H1 (cell line): ENCODE data around the gene ADGRE2. TPM values are rescaled to one million over a fixed set of nuclear protein-coding genes. Genes with fewer than 3 reads are reported as not detected.
A peak's percentile ranks its signal among the peaks of the same experiment; 100 is the strongest.
"Not testable (repeated sequence)": the region's sequence is repeated elsewhere in the genome, so short reads cannot be mapped to it uniquely, and the experiment has no call there.

Experiments used
- CTCF ChIA-PET: fragments of 300-600 bp; sonication (Branson Sonifier 250); formaldehyde crosslinking; loops from one replicate; lab custom pipeline; 2021; ENCODE audit not compliant: partially characterized antibody; lab: Charles Lee
- POLR2A ChIA-PET: fragments of 300-600 bp; sonication (Branson Sonifier 250); formaldehyde crosslinking; loops from one replicate; lab custom pipeline; 2021; ENCODE audit warnings: inconsistent platforms; ENCODE audit not compliant: partially characterized antibody; lab: Charles Lee
- DNase-seq, 2 experiments: peaks; one replicate each; pipeline versions ENCODE4 v3.0.0 to v3.0.0-alpha.2; 2010 to 2022; ENCODE audit warnings: low spot score in 2 of 2, low read depth in 1 of 2, mixed read lengths in 1 of 2
- FAIRE-seq: peaks from 2 replicates; lab custom pipeline; 2011; peaks lifted over from hg19 to GRCh38; lab: Jason Lieb, UNC
- H2AFZ ChIP-seq: 2 replicates; pipeline ENCODE4 v1.8.1; 2012; ENCODE audit warnings: low read length, inconsistent platforms
- H2AK5ac ChIP-seq: 2 replicates; pipeline ENCODE4 v1.6.1; 2013; ENCODE audit warnings: low read depth, low read length
- H2BK120ac ChIP-seq: replicated peaks from 2 replicates; pipeline ENCODE3; 2013; ENCODE audit warnings: low read depth, low read length, inconsistent platforms
- H2BK12ac ChIP-seq: 2 replicates; pipeline ENCODE4 v1.6.1; 2013; ENCODE audit warnings: low read depth, low read length
- H2BK15ac ChIP-seq: 2 replicates; pipeline ENCODE4 v1.6.1; 2013; ENCODE audit warnings: low read length
- H2BK20ac ChIP-seq: 2 replicates; pipeline ENCODE4 v1.6.1; 2013; ENCODE audit warnings: low read length
- H2BK5ac ChIP-seq: 2 replicates; pipeline ENCODE4 v1.6.1; 2013; ENCODE audit warnings: low read depth, low read length
- H3K14ac ChIP-seq: 2 replicates; pipeline ENCODE4 v1.6.1; 2013; ENCODE audit warnings: inconsistent platforms; ENCODE audit not compliant: insufficient read length
- H3K18ac ChIP-seq: 2 replicates; pipeline ENCODE4 v1.6.1; 2013; ENCODE audit warnings: low read length; ENCODE audit errors: extremely low read depth
- H3K23ac ChIP-seq: 2 replicates; pipeline ENCODE4 v1.6.1; 2013; ENCODE audit warnings: inconsistent platforms; ENCODE audit not compliant: insufficient read length
- H3K23me2 ChIP-seq: 2 replicates; pipeline ENCODE4 v1.6.1; 2013; ENCODE audit warnings: low read depth, low read length
- H3K27ac ChIP-seq: 2 replicates; pipeline ENCODE4 v1.6.1; 2011; ENCODE audit warnings: low read depth, low read length, inconsistent platforms
- H3K27me3 ChIP-seq, 4 experiments: replicated peaks in 1 of 4; 1 replicate in 1 of 4; 2 replicates in 3 of 4; pipeline versions ENCODE4 v1.6.1 to v1.8.1; 2011 to 2013; ENCODE audit warnings: low read length in 3 of 4, mild to moderate bottlenecking in 3 of 4, inconsistent platforms in 2 of 4, mixed read lengths in 2 of 4, moderate library complexity in 1 of 4; ENCODE audit not compliant: control insufficient read depth in 3 of 4, insufficient read depth in 3 of 4; ENCODE audit errors: extremely low read depth in 1 of 4
- H3K36me3 ChIP-seq, 4 experiments: 2 replicates each; pipeline versions ENCODE4 v1.6.1 to v1.8.1; 2011 to 2013; ENCODE audit warnings: mild to moderate bottlenecking in 4 of 4, low read length in 3 of 4, moderate library complexity in 2 of 4, control low read depth in 1 of 4, inconsistent platforms in 1 of 4; ENCODE audit not compliant: insufficient read depth in 4 of 4, control insufficient read depth in 2 of 4
- H3K4ac ChIP-seq: replicated peaks from 2 replicates; pipeline ENCODE3; 2013; ENCODE audit warnings: low read length, low read depth, mixed read lengths, inconsistent platforms; ENCODE audit not compliant: insufficient read length
- H3K4me1 ChIP-seq, 4 experiments: replicated peaks in 1 of 4; 1 replicate in 1 of 4; 2 replicates in 3 of 4; pipeline versions ENCODE4 v1.6.1 to v1.8.1; 2011 to 2013; ENCODE audit warnings: low read length in 3 of 4, inconsistent platforms in 2 of 4, mixed read lengths in 1 of 4; ENCODE audit not compliant: insufficient read depth in 4 of 4, control insufficient read depth in 3 of 4
- H3K4me2 ChIP-seq, 2 experiments: 2 replicates each; pipeline versions ENCODE4 v1.6.1 to v1.8.1; 2011 to 2013; ENCODE audit warnings: low read depth in 2 of 2, low read length in 2 of 2, control low read depth in 1 of 2, inconsistent platforms in 1 of 2, mild to moderate bottlenecking in 1 of 2; ENCODE audit not compliant: insufficient read depth in 1 of 2
- H3K4me3 ChIP-seq, 4 experiments: fragments of 200-600, 300-600 bp in 1 of 4; sonication (generic), shearing (Covaris generic), sonication (Bioruptor Twin) in 1 of 4; 2 replicates each; pipeline versions ENCODE4 v1.5.1 to v1.8.1; 2011 to 2016; ENCODE audit warnings: low read length in 4 of 4, low read depth in 3 of 4, control low read depth in 2 of 4, inconsistent platforms in 2 of 4, mild to moderate bottlenecking in 2 of 4, mixed read lengths in 1 of 4, moderate library complexity in 1 of 4; ENCODE audit not compliant: insufficient read depth in 2 of 4; ENCODE audit errors: extremely low read depth in 1 of 4
- H3K56ac ChIP-seq: replicated peaks from 2 replicates; pipeline ENCODE3; 2013; ENCODE audit warnings: low read depth, mild to moderate bottlenecking, mixed read lengths, low read length, inconsistent platforms; ENCODE audit not compliant: insufficient read length
- H3K79me1 ChIP-seq: 2 replicates; pipeline ENCODE4 v1.6.1; 2013; ENCODE audit warnings: low read depth, low read length, control low read depth
- H3K79me2 ChIP-seq, 2 experiments: 2 replicates each; pipeline versions ENCODE4 v1.6.1 to v1.8.1; 2012 to 2013; ENCODE audit warnings: low read length in 2 of 2, mild to moderate bottlenecking in 2 of 2, inconsistent platforms in 1 of 2; ENCODE audit not compliant: insufficient read depth in 2 of 2, control insufficient read depth in 1 of 2
- H3K9ac ChIP-seq, 4 experiments: replicated peaks in 1 of 4; 1 replicate in 1 of 4; 2 replicates in 3 of 4; pipeline versions ENCODE4 v1.6.1 to v1.8.1; 2011 to 2013; ENCODE audit warnings: low read depth in 3 of 4, low read length in 3 of 4, control low read depth in 2 of 4, mild to moderate bottlenecking in 2 of 4, moderate library complexity in 2 of 4, inconsistent platforms in 1 of 4; ENCODE audit errors: extremely low read depth in 1 of 4
- H3K9me3 ChIP-seq, 2 experiments: 2 replicates each; pipeline versions ENCODE4 v1.6.1 to v1.8.1; 2012 to 2013; ENCODE audit warnings: mild to moderate bottlenecking in 2 of 2, moderate library complexity in 2 of 2, control low read depth in 1 of 2, inconsistent platforms in 1 of 2, low read depth in 1 of 2, low read length in 1 of 2, mixed read lengths in 1 of 2; ENCODE audit not compliant: insufficient read depth in 2 of 2
- H4K20me1 ChIP-seq, 2 experiments: replicated peaks in 1 of 2; 2 replicates each; pipeline versions ENCODE3 to v1.8.1; 2011 to 2013; ENCODE audit warnings: inconsistent platforms in 2 of 2, low read length in 2 of 2, mild to moderate bottlenecking in 1 of 2; ENCODE audit not compliant: insufficient read depth in 2 of 2, control insufficient read depth in 1 of 2
- H4K5ac ChIP-seq: 2 replicates; pipeline ENCODE4 v1.6.1; 2013; ENCODE audit warnings: low read length, low read depth, mixed read lengths, inconsistent platforms; ENCODE audit not compliant: insufficient read length
- H4K8ac ChIP-seq: 2 replicates; pipeline ENCODE4 v1.8.0; 2013; ENCODE audit warnings: mild to moderate bottlenecking, moderate library complexity, low read length, inconsistent platforms; ENCODE audit not compliant: insufficient read depth; ENCODE audit errors: extremely low read depth
- H4K91ac ChIP-seq: replicated peaks from 2 replicates; pipeline ENCODE3; 2013; ENCODE audit warnings: low read length, mixed read lengths, inconsistent platforms; ENCODE audit not compliant: insufficient read length
- WGBS, 2 experiments: shearing (Covaris generic) in 1 of 2; methylation state at CpG; one replicate each; pipeline versions ENCODE4 v1.1.6 to v1.1.7; 2013 to 2015; ENCODE audit warnings: low lambda C conversion rate in 2 of 2, mixed read lengths in 2 of 2, inconsistent platforms in 1 of 2, low coverage in 1 of 2, missing lambda C conversion rate in 1 of 2; ENCODE audit not compliant: insufficient replicate concordance in 2 of 2, insufficient coverage in 1 of 2, insufficient read length in 1 of 2; ENCODE audit errors: extremely low coverage in 1 of 2, missing lambda C conversion rate in 1 of 2; 5-methylcytosine and 5-hydroxymethylcytosine counted together
- polyA plus RNA-seq, 7 experiments: library from polyadenylated mRNA; depleted of rRNA in 3 of 7; stranded (reverse) in 5 of 7; unstranded in 2 of 7; fragments of >200 nt in 5 of 7; fragments of 200-250 nt in 2 of 7; gene quantifications; 1 replicate in 5 of 7; 2 replicates in 1 of 7; 4 replicates in 1 of 7; pipeline versions ENCODE4 v1.2.1 to v1.2.3, GENCODE V29; 2011 to 2013; ENCODE audit warnings: missing spikeins in 2 of 7, mixed read lengths in 2 of 7
- total RNA-seq: library from RNA; stranded (reverse); fragmentation: NEBNext Ultra II Directional; extraction: Animal tissue kit (Norgen Biotek cat#: 25700); gene quantifications from 2 replicates; pipeline ENCODE4 v1.2.1, GENCODE V29; 2021

The ADGRE2 gene
- total and polyA plus RNA-seq, 2 of the 8 experiments (the other 6 are each of a cell fraction or from before 2014, with no cell fraction given), result 2.0 to 4.5 TPM

GRCh38 chr19:14780622-14781225, 2.4 kb upstream of the ADGRE2 start:
- H2BK15ac ChIP-seq, H2BK5ac ChIP-seq, H3K4me3 ChIP-seq, H3K23me2 ChIP-seq, H3K56ac ChIP-seq, H2AK5ac ChIP-seq, H3K23ac ChIP-seq, H3K27me3 ChIP-seq, H3K9me3 ChIP-seq, H3K27ac ChIP-seq, FAIRE-seq, POLR2A ChIA-PET, H3K9ac ChIP-seq, H3K4me1 ChIP-seq, H2AFZ ChIP-seq, H2BK12ac ChIP-seq, H2BK20ac ChIP-seq, H3K79me1 ChIP-seq, H3K36me3 ChIP-seq, H3K18ac ChIP-seq, H3K79me2 ChIP-seq, H4K20me1 ChIP-seq, H2BK120ac ChIP-seq, H3K4ac ChIP-seq, H4K91ac ChIP-seq, H3K4me2 ChIP-seq, CTCF ChIA-PET, H4K8ac ChIP-seq, H4K5ac ChIP-seq, H3K14ac ChIP-seq: not testable (repeated sequence)
- 89% methylated on average over 7 of the region's 14 CpGs; no CpG with 5 or more reads in 1 of the 2 experiments for WGBS, 2 experiments
- DNase-seq, result peak in 1 of 2 experiments; percentile 34
